DND-41 (cell line): ENCODE results near the gene ATP1A1.

ENCODE experiments used
- ATAC-seq: fragments of 200-7000 bp; cut with Tn5 transposase; 3 replicates; pipeline ENCODE4 v1.9.1; 2021; ENCODE audit warnings: low read depth; ENCODE audit not compliant: insufficient read depth
- DNase-seq: peaks from one replicate; pipeline ENCODE4 v3.0.0-alpha.2; 2020
- H2AFZ ChIP-seq: 2 replicates; pipeline ENCODE4 v1.6.0; 2012; ENCODE audit warnings: low read depth, low read length
- H3K27ac ChIP-seq: 2 replicates; pipeline ENCODE4 v1.5.1; 2012; ENCODE audit warnings: low read length, inconsistent platforms
- H3K27me3 ChIP-seq: fragments of 200-600 bp; sonication (generic); 2 replicates; pipeline ENCODE4 v1.6.0; 2012; ENCODE audit warnings: low read length, mild to moderate bottlenecking, inconsistent platforms; ENCODE audit not compliant: insufficient read depth, poor library complexity
- H3K36me3 ChIP-seq: 2 replicates; pipeline ENCODE4 v1.5.1; 2012; ENCODE audit warnings: low read length, inconsistent platforms; ENCODE audit not compliant: insufficient read depth
- H3K4me1 ChIP-seq: 2 replicates; pipeline ENCODE4 v1.5.1; 2012; ENCODE audit warnings: mild to moderate bottlenecking, low read length; ENCODE audit not compliant: insufficient read depth
- H3K4me2 ChIP-seq: 2 replicates; pipeline ENCODE4 v1.6.0; 2012; ENCODE audit warnings: mild to moderate bottlenecking, moderate library complexity, low read length, inconsistent platforms; ENCODE audit not compliant: insufficient read depth
- H3K4me3 ChIP-seq, 2 experiments: fragments of 200-600 bp in 1 of 2; shearing (Covaris generic) in 1 of 2; 2 replicates each; pipeline ENCODE4 v1.5.1; 2012 to 2016; ENCODE audit warnings: inconsistent platforms in 2 of 2, low read length in 2 of 2, mild to moderate bottlenecking in 2 of 2, low read depth in 1 of 2, moderate library complexity in 1 of 2
- H3K79me2 ChIP-seq: 2 replicates; pipeline ENCODE4 v1.6.0; 2012; ENCODE audit warnings: low read length, inconsistent platforms; ENCODE audit not compliant: insufficient read depth
- H3K9ac ChIP-seq: 2 replicates; pipeline ENCODE4 v1.6.0; 2012; ENCODE audit warnings: low read depth, mild to moderate bottlenecking, inconsistent platforms, low read length, moderate library complexity
- H3K9me3 ChIP-seq: 2 replicates; pipeline ENCODE4 v1.5.1; 2012; ENCODE audit warnings: low read length, moderate library complexity, mild to moderate bottlenecking, inconsistent platforms; ENCODE audit not compliant: insufficient read depth, severe bottlenecking
- H4K20me1 ChIP-seq: 2 replicates; pipeline ENCODE4 v1.6.0; 2012; ENCODE audit warnings: low read length; ENCODE audit not compliant: insufficient read depth
- CTCF ChIP-seq: IDR thresholded peaks from 2 replicates; pipeline ENCODE4 v1.5.1; 2012; ENCODE audit warnings: borderline replicate concordance, low read length, moderate library complexity, mild to moderate bottlenecking; ENCODE audit not compliant: poor library complexity, severe bottlenecking; ENCODE audit errors: extremely low read depth
- EZH2 ChIP-seq: IDR thresholded peaks from 3 replicates; pipeline ENCODE4 v1.6.1; 2012; ENCODE audit warnings: borderline replicate concordance, low read depth, mild to moderate bottlenecking, moderate library complexity, low read length, inconsistent platforms; ENCODE audit not compliant: severe bottlenecking

Gene ATP1A1

GRCh38 chr1:116350097-116350645 lies 22.9 kb upstream of the ATP1A1 start:
- H3K27ac ChIP-seq, result no peak overlapping the region
- peaks cover 10% of the 10 kb centered on the region for H3K27me3 ChIP-seq
- no peak overlapping the region for H3K4me3 ChIP-seq
- no peaks in the 10 kb centered on the region for H3K79me2 ChIP-seq
- H3K9me3 ChIP-seq, result no peaks in the 10 kb centered on the region
- no peak overlapping the region for H2AFZ ChIP-seq
- no peak overlapping the region for H3K4me2 ChIP-seq
- no peaks in the 10 kb centered on the region for H3K36me3 ChIP-seq
- no peak for ATAC-seq
- no peaks in the 10 kb centered on the region for H4K20me1 ChIP-seq
- no peak overlapping the region for H3K9ac ChIP-seq
- no peak for TF ChIP-seq EZH2
- no peak for TF ChIP-seq CTCF
- no peaks in the 10 kb centered on the region for H3K4me1 ChIP-seq
- no peak for DNase-seq

GRCh38 chr1:116351914-116352313 lies 21.1 kb upstream of the ATP1A1 start:
- no peaks in the 10 kb centered on the region for H4K20me1 ChIP-seq
- H3K4me2 ChIP-seq, result no peak overlapping the region
- H3K4me1 ChIP-seq, result no peaks in the 10 kb centered on the region
- no peaks in the 10 kb centered on the region for H3K79me2 ChIP-seq
- no peak overlapping the region for H3K4me3 ChIP-seq
- no peak overlapping the region for H2AFZ ChIP-seq
- no peak overlapping the region for H3K27ac ChIP-seq
- DNase-seq, result no peak
- no peak for ATAC-seq
- TF ChIP-seq EZH2 (no peak), CTCF (no peak)
- no peaks in the 10 kb centered on the region for H3K36me3 ChIP-seq
- H3K9me3 ChIP-seq, result no peaks in the 10 kb centered on the region
- H3K27me3 ChIP-seq, result peaks cover 10% of the 10 kb centered on the region
- no peak overlapping the region for H3K9ac ChIP-seq

- no peak for DNase-seq
- H2AFZ ChIP-seq, result no peak overlapping the region
- no peak for ATAC-seq
- no peaks in the 10 kb centered on the region for H4K20me1 ChIP-seq
- H3K9ac ChIP-seq, result no peak overlapping the region
- H3K36me3 ChIP-seq, result no peaks in the 10 kb centered on the region
- H3K4me3 ChIP-seq, result no peak overlapping the region
- H3K4me1 ChIP-seq, result no peaks in the 10 kb centered on the region
- H3K27ac ChIP-seq, result no peak overlapping the region
- no peak for TF ChIP-seq EZH2
- TF ChIP-seq CTCF, result no peak
- H3K27me3 ChIP-seq, result peaks cover 10% of the 10 kb centered on the region
- H3K4me2 ChIP-seq, result no peak overlapping the region
- H3K79me2 ChIP-seq, result no peaks in the 10 kb centered on the region
- H3K9me3 ChIP-seq, result no peaks in the 10 kb centered on the region
Measured at GRCh38 chr1:116352349-116352813, 20.7 kb upstream of the ATP1A1 start.

- DNase-seq (no peak), ATAC-seq (no peak)
- no peaks in the 10 kb centered on the region for H3K79me2 ChIP-seq
- peaks cover 6% of the 10 kb centered on the region for H3K27me3 ChIP-seq
- no peak overlapping the region for H3K4me3 ChIP-seq
- H3K36me3 ChIP-seq, result no peaks in the 10 kb centered on the region
- no peak overlapping the region for H3K9ac ChIP-seq
- H3K27ac ChIP-seq, result no peak overlapping the region
- H3K4me2 ChIP-seq, result no peak overlapping the region
- TF ChIP-seq CTCF, result no peak
- TF ChIP-seq EZH2, result no peak
- no peaks in the 10 kb centered on the region for H4K20me1 ChIP-seq
- H3K4me1 ChIP-seq, result no peaks in the 10 kb centered on the region
- no peaks in the 10 kb centered on the region for H3K9me3 ChIP-seq
- no peak overlapping the region for H2AFZ ChIP-seq
Measured at GRCh38 chr1:116353155-116353554, 19.9 kb upstream of the ATP1A1 start.
